AG10803 (cell line): ENCODE measurements around the gene TOMM40.

Experiments
- DNase-seq: peaks from one replicate; pipeline ENCODE4 v3.0.0; 2010; ENCODE audit warnings: low read depth
- H3K4me3 ChIP-seq: 2 replicates; pipeline ENCODE4 v1.5.1; 2011; ENCODE audit warnings: mild to moderate bottlenecking, low read length, control low read depth
- CTCF ChIP-seq: conservative IDR thresholded peaks from 2 replicates; pipeline ENCODE4 v1.5.1; 2011; ENCODE audit warnings: mild to moderate bottlenecking, low read length, control low read depth, inconsistent platforms

The TOMM40 gene

DNA sequence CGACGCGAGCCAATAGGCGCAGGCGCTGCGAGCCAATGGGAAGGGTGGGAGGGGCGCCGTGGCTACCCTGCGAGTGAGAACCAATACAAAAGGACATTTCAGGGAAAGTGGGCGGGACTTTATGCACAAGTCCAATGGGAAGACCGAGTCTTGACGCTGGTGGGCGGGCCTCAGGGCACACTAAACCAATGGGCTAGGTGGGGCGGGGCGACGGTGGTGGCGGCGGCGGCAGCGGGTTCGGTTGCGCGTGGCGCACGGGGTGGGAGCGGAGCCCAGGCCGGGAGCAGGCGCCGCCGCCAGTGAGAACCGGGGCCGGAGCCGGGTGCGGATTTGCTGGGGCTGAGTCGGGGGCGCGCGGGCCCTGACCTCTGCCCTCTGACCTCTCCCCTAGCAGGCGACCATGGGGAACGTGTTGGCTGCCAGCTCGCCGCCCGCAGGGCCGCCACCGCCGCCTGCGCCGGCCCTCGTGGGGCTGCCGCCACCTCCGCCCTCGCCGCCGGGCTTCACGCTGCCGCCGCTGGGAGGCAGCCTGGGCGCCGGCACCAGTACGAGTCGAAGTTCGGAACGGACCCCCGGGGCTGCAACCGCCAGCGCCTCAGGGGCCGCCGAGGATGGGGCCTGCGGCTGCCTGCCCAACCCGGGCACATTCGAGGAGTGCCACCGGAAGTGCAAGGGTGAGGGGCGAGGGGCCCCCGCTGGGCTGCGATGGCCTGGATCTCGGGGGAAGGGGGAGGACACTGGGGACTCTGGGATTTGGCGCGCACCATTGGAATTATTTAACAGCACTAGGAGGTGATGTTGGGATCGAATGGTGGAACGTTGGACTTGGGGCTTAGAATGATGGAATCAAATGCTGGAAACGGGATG lies at the start of gene TOMM40:
Gene TOMM40 (plus strand): TSS at position 239 of the 867 bp plus-strand sequence. CDS start 162 bp downstream, at position 401.
- peak within 1 kb of the TSS; percentile 83 for H3K4me3 ChIP-seq
- TF ChIP-seq CTCF = no peak
- DNase-seq = no peak

DNA sequence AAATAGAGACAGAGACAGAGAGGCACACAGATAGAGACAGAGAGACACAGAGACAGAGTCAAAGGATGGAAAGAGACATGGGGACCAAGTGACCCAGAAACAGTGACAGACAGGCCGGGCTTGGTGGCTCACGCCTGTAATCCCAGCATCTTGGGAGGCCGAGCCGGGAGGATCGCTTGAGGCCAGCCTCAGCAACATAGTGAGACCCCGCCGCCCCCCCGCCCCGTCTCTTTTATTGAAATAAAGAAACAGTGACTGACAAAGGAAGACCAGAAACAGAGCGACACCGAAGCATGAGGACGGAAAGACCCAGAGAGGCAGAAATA lies 45.8 kb upstream of the TOMM40 start:
- H3K4me3 ChIP-seq = peak overlapping the region; percentile 82
- no peak for TF ChIP-seq CTCF
- no peak for DNase-seq

DNA sequence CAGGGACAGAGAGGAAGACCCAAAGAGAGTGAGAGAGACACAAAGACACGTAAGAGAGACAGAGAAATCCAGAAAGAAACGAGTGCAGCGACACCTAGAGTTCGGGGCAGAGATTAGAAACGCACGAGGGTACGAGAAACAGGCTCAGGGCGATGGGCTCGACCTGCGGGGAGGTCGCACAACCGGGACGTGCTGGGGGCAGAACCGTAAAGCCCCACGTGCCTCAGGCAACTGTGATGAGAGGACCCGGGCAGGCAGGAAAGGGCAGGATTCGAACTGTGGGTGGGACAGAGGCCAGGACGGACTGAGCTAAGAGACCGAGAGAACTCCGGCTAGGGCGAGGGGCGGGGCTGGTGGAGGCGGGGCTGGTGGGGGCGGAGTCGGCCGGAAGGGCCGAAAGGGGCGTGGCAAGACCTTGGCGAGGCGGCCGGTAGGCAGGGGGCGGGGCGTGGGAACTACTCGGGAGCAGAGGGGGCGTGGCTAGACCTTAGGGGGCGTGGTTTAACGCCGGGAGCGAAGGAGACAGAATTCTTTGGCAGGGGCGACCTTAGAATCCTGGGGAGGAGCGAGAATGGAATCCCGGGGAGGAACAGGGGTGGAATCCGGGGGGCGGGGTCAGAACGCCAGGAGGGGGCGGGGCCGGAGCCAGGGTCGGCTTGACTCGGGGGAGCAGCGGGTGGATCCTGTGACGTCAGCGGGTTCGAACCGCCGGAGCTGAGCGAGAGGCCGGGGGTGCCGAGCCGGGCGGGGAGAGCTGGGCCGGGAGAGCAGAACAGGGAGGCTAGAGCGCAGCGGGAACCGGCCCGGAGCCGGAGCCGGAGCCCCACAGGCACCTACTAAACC lies 45.2 kb upstream of the TOMM40 start, which contains the start of gene NECTIN2:
Gene NECTIN2 (plus strand): TSS at position 686 of the 843 bp plus-strand sequence. CDS start 229 bp downstream, outside the sequence.
- H3K4me3 ChIP-seq = peak within 1 kb of the TSS; percentile 94
- TF ChIP-seq CTCF = peak; percentile 78
- peak; percentile 97 for DNase-seq

DNA sequence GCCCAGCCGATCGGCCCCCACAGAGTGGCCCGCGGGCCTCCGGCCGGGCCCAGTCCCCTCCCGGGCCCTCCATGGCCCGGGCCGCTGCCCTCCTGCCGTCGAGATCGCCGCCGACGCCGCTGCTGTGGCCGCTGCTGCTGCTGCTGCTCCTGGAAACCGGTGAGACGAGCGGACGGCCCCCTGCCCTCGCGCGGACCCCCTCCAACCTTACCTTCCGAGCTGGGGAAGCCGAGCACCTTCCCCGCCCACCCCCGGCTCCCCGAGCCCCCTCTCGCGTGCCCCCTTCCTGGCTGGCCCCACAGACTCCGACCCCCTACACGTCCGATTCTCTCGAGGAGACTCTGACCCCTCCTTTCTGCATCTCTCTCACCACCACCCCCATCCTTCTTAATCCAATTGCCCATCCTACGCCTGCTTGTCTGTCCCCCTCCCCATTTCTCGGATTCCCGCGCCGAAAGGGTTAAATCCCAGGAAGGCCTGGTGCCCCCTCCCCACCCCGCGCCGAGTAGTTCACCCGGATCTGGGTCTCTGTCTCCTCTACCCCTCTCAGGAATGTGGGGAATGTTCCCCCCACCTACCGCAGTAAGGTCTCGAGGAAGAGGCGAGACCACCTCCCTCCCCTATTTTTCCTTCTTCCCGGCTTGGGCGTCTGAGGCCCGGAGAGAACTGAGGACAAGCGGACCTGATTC lies 44.5 kb upstream of the TOMM40 start:
- peak; percentile 39 for DNase-seq
- peak overlapping the region; percentile 94 for H3K4me3 ChIP-seq
- no peak for TF ChIP-seq CTCF

DNA sequence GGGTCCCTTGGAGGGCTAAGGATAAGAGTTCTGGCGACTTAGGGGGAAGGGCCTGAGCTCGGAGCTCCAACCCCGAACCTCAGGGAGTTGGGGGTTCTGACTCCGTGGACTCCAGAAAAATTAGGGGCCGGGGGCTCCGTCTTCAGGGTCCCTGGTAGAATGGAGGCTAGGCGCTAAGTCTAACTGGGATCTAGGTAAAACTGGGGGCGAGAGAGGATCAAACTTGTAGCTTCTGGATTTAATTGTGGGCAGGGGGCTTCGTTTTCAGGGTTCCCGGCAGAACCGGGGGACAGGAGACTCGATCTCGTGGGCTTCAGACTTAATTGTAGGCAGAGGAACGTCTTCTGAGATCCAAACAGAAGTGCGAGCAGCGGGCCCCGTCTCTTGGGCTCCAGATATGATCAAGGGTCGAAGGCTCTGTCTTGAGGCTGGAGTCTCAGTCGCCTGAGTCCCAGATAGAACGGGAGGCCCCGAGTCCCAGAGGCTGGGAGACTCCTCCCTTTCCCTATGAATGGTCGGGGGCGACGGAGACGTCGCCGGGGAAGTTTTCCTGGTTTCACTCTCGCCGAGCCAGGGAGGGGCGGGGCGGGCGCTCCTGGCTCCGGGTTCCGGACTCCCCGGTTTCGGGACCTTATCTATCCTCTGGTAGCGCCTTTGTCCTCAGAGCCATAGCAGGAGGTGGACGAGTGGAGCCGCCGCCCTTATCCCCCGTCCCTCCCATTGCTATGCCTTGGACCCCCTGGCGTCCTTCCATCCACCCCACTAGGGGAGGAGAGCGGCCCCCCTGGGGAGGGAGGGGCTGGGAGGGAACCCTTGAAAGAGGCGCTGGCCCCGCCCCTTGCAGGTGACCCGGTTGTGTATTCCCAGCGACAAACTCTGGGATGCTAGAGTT lies 43.7 kb upstream of the TOMM40 start:
- no peak for TF ChIP-seq CTCF
- H3K4me3 ChIP-seq = peak overlapping the region; percentile 94
- DNase-seq = peak; percentile 50
